AG10803 (cell line): ENCODE results near the gene MTHFD2L.
A peak's percentile ranks its signal among the peaks of the same experiment; 100 is the strongest.

Experiments used
- DNase-seq: peaks from one replicate; pipeline ENCODE4 v3.0.0; 2010; ENCODE audit warnings: low read depth
- H3K4me3 ChIP-seq: 2 replicates; pipeline ENCODE4 v1.5.1; 2011; ENCODE audit warnings: mild to moderate bottlenecking, low read length, control low read depth
- TF ChIP-seq, protein P1 (sequence below): conservative IDR thresholded peaks from 2 replicates; pipeline ENCODE4 v1.5.1; 2011; ENCODE audit warnings: mild to moderate bottlenecking, low read length, control low read depth, inconsistent platforms

MTHFD2L gene

DNA sequence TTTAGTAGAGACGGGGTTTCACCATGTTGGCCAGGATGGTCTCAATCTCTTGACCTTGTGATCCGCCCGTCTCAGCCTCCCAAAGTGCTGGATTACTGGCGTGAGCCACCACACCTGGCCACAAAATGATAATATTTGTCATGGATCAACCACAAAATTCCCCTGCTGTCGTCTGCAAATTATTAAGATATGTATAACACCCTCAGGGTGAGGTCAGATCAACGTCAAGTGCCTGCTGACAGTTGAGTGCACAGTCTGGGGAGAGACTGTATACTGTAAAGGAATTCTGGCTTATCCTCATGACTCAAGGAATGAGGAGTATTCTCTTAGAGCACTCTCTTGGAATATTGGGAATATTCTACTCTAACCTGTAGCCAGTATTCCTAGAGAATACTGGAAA lies 161.6 kb downstream of the MTHFD2L start:
- H3K4me3 ChIP-seq: no peak overlapping the region
- DNase-seq: no peak
- TF ChIP-seq, protein P1, sequence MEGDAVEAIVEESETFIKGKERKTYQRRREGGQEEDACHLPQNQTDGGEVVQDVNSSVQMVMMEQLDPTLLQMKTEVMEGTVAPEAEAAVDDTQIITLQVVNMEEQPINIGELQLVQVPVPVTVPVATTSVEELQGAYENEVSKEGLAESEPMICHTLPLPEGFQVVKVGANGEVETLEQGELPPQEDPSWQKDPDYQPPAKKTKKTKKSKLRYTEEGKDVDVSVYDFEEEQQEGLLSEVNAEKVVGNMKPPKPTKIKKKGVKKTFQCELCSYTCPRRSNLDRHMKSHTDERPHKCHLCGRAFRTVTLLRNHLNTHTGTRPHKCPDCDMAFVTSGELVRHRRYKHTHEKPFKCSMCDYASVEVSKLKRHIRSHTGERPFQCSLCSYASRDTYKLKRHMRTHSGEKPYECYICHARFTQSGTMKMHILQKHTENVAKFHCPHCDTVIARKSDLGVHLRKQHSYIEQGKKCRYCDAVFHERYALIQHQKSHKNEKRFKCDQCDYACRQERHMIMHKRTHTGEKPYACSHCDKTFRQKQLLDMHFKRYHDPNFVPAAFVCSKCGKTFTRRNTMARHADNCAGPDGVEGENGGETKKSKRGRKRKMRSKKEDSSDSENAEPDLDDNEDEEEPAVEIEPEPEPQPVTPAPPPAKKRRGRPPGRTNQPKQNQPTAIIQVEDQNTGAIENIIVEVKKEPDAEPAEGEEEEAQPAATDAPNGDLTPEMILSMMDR: no peak

DNA sequence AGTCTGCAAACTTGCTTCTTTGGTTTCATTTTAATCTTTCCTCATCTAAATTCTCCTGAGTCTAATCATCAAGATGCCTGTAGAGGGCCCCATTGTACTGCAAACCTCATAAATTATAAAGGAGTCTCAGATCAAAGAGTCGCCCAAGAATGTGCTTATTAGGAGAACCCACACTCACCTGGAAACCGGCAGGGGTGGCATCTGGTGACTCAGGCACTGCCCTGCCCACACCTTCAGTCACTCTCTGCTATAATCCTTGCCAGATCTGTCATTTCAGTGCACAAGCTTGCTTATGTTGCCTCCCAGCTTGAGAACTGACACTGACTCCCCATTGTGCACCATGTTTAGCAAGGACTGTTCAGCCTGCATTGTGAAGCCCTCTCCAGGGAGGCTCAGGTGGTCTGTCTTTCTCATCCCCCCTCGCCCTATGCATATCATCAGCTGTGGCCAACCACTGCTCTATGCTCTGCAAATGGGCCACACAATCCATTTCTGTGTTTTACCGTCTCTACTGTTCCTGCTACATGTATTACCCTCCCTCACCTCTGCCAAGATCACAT lies 162.7 kb downstream of the MTHFD2L start:
- H3K4me3 ChIP-seq: no peak overlapping the region
- TF ChIP-seq, protein P1: peak; percentile 60
- DNase-seq: peak; percentile 41

DNA sequence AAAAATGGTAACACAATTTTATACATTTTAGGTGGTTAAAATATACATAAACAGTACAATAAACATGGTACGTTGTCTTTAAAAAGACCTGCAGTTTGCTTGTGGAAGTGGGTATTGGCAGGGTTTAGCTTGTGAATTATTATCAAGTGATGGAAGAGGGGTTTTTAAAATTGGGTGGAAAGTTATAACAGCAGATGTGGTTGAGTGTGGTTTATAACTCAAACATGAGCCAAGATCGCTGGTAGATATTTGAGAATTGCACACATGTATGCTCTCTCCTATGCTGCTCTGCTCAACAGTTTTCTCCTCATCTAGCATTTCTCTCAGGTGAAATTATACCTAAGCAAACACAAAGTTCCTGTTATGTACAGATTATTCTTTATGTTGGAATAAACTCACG lies 164.4 kb downstream of the MTHFD2L start:
- no peak overlapping the region for H3K4me3 ChIP-seq
- DNase-seq: no peak
- TF ChIP-seq, protein P1: no peak

DNA sequence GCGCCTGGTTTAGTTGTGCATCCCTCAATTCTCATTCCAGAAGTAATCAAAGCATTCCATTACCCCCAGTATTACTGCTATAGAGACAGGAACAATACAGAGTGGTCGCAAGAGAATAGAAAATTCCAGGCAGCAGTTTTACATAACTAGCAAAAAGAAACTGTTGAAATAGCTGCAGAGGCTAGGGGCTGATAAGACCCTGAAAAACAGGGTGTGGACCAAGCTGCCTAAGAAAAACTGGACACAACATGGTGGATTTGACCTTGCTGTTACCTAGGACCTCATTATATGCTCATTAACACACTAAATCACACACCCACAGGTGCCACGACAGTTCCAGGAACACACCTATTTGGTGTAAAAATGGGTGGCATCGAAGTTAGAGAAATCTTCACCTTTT lies 165.7 kb downstream of the MTHFD2L start:
- TF ChIP-seq, protein P1: no peak
- no peak overlapping the region for H3K4me3 ChIP-seq
- DNase-seq: no peak

DNA sequence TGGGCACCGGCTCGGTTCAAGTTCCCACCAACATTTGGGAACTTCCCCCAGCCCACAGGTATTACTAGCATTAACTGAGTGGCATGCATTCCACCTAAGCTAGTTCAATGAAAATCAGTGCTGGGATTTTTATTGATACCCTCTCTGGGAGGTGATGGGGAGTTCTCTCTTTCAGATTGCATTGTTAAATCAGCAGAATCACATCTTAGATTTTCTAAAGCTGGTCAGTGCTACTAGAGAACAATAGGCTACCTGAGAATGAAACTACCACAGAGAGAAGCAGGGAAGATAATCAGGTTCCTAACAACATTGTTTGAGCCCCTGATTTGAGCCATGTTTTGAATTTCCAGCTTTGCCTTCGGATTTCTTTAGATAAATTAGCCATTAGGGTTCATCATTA lies 166.3 kb downstream of the MTHFD2L start:
- TF ChIP-seq, protein P1: no peak
- DNase-seq: no peak
- H3K4me3 ChIP-seq: no peak overlapping the region

DNA sequence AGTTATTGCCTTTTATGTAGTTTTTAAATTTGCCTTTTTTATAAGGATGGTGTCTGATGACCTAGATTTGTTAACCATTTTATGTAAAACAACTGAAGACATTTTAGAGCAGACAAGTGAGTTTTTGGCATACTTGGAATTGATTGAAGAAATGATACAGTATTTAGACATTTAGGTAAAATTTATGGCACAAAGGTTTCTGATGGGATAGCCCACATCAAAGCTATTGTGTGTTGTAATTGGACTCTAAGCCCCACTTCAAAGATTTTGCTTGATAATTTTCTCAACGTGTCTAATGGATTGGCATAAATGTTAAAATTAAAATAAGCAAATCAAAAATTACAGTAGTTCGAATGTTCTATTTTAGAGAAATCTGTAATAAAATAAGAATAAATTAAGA lies 168.0 kb downstream of the MTHFD2L start:
- TF ChIP-seq, protein P1: no peak
- no peak overlapping the region for H3K4me3 ChIP-seq
- DNase-seq: no peak

DNA sequence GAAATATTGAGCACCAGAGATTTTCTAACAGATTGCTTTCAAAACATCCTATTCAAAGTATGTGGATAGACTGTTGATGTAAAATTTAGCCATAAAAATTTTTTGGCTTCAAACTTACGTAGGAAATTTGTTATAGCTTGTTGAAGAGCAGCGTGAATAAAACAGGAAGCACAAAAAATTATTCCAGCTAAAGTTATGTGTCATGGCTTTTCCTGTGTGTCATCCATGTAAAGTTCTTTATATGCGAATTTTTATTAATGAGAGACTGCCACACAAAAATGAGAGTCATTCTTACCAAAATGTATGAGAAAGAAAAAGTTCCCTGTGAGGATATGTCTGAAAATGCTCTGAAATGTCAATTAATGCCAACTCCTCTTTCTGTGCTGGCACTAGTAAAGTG lies 169.8 kb downstream of the MTHFD2L start:
- TF ChIP-seq, protein P1: no peak
- DNase-seq: no peak

More for the DNA sequence above, 169.8 kb downstream of the MTHFD2L start:
- no peak overlapping the region for H3K4me3 ChIP-seq
